ENCODE measurements around the gene MTURN.

Gene MTURN

DNA sequence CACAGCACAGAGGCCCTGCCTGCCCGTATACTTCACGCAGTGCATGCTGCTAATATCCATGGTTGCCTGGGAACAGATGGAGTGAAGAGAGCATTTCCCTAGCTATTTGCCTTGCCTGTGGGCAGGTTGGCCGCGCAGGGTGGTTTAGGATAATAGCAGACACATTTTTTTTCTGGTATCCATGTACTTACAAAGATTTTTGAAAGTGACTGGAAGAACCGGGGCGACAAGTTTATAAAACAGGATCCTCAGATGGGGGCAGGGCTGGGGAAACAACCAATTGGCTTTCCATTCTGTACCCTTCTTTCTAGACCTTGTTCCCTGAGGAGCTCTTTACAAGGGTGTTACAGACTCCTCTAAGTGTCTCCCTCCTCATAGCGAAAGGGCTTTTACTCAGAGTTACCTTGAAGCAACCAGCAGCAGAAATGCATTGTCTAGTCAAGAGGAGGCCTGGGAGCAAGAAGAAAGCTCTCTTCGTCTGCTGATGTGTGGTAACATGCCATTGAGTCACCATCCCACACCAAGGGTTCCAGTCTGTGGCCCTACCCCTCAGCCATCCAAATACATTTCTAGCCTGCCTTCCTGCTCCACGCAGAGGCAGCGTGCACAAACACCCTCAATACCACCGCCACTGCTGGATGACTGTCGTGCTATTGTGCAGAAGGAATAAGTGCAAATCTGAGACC, 31.5 kb downstream of the MTURN start:
- Histone ChIP-seq H3F3A (ENCODE audit: insufficient read depth, low read length) (no peaks in the 10 kb centered on the region), H3K9me2 (ENCODE audit: low read depth, low read length) (no peaks in the 10 kb centered on the region), H3K4me2 (ENCODE audit: low read length) (no peak overlapping the region), H3K27ac (ENCODE audit: low read depth, low read length, poor library complexity, severe bottlenecking) (no peak overlapping the region), H3K4me3 (ENCODE audit: low read depth, low read length, poor library complexity, severe bottlenecking) (no peak overlapping the region), H3K9ac (ENCODE audit: low read length) (no peak overlapping the region), H4K20me1 (ENCODE audit: insufficient read depth, low read length) (no peaks in the 10 kb centered on the region), H3K9me3 (ENCODE audit: low read length) (no peaks in the 10 kb centered on the region), H2AFZ (ENCODE audit: low read length) (no peak overlapping the region), H3K79me2 (ENCODE audit: insufficient read depth, low read length) (no peaks in the 10 kb centered on the region), H3K27me3 (ENCODE audit: insufficient read depth, low read length) (no peaks in the 10 kb centered on the region), H3K36me3 (ENCODE audit: insufficient read depth, low read length) (no peaks in the 10 kb centered on the region), H3K4me1 (ENCODE audit: insufficient read depth, low read length, severe bottlenecking) (peaks cover 64% of the 10 kb centered on the region)
- TF ChIP-seq, protein P1, sequence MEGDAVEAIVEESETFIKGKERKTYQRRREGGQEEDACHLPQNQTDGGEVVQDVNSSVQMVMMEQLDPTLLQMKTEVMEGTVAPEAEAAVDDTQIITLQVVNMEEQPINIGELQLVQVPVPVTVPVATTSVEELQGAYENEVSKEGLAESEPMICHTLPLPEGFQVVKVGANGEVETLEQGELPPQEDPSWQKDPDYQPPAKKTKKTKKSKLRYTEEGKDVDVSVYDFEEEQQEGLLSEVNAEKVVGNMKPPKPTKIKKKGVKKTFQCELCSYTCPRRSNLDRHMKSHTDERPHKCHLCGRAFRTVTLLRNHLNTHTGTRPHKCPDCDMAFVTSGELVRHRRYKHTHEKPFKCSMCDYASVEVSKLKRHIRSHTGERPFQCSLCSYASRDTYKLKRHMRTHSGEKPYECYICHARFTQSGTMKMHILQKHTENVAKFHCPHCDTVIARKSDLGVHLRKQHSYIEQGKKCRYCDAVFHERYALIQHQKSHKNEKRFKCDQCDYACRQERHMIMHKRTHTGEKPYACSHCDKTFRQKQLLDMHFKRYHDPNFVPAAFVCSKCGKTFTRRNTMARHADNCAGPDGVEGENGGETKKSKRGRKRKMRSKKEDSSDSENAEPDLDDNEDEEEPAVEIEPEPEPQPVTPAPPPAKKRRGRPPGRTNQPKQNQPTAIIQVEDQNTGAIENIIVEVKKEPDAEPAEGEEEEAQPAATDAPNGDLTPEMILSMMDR (IDR thresholded peaks at IDR 0.05; ENCODE audit: low read length), result no peak
- no peak for TF ChIP-seq EZH2 (IDR thresholded peaks at IDR 0.05; ENCODE audit: borderline replicate concordance, low read length)

DNA sequence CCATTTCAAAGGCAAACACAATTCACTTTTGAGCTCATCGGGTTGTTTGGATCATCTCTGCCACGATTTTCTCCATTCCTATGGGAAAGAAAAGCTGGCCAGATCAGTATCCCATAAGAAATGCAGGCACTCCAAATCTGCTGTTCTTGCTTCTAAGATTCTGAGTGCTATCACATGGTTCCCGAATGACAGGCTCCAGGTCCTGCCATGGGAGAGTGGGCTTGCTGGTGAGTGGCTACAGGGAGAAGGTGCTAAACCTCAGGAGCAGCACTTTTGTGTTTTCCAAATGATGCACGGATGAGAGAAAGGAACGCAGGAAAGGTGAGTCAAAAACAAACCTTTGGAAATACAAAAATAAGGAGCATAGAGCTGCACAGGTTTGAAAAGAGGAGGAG, 32.1 kb downstream of the MTURN start:
- no peaks in the 10 kb centered on the region for H3K9me2 ChIP-seq (ENCODE audit: low read depth, low read length)
- H2AFZ ChIP-seq (ENCODE audit: low read length), result no peak overlapping the region
- H3K27me3 ChIP-seq (ENCODE audit: insufficient read depth, low read length), result no peaks in the 10 kb centered on the region
- no peaks in the 10 kb centered on the region for H3K36me3 ChIP-seq (ENCODE audit: insufficient read depth, low read length)
- no peaks in the 10 kb centered on the region for H3K79me2 ChIP-seq (ENCODE audit: insufficient read depth, low read length)
- H3K4me1 ChIP-seq (ENCODE audit: insufficient read depth, low read length, severe bottlenecking), result peaks cover 59% of the 10 kb centered on the region
- H3K4me3 ChIP-seq (ENCODE audit: low read depth, low read length, poor library complexity, severe bottlenecking), result no peak overlapping the region
- H4K20me1 ChIP-seq (ENCODE audit: insufficient read depth, low read length), result no peaks in the 10 kb centered on the region
- no peak overlapping the region for H3K4me2 ChIP-seq (ENCODE audit: low read length)
- no peaks in the 10 kb centered on the region for H3K9me3 ChIP-seq (ENCODE audit: low read length)
- H3K9ac ChIP-seq (ENCODE audit: low read length), result no peak overlapping the region
- TF ChIP-seq EZH2 (IDR thresholded peaks at IDR 0.05; ENCODE audit: borderline replicate concordance, low read length), result no peak
- TF ChIP-seq, protein P1 (IDR thresholded peaks at IDR 0.05; ENCODE audit: low read length), result no peak
- H3K27ac ChIP-seq (ENCODE audit: low read depth, low read length, poor library complexity, severe bottlenecking), result no peak overlapping the region
- no peaks in the 10 kb centered on the region for H3F3A ChIP-seq (ENCODE audit: insufficient read depth, low read length)

DNA sequence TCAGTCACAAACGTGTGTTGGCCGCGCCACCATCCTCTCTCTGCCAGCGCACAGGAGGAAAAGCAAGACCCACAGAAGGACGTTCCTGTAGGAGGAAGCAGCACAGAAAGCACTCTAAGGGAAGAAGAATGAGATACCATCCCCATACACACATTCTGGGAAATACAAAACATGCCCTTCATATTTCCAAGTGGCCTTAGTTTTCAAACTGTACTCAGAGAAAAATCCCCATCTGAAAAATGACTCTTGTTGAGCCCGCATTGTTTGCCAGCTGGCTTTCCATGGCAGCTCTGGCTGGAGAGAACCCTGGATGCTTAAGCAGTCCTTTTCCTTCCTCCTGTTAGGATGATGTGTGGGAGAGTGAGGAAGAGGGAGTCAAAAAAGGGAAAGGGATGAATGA, 33.1 kb downstream of the MTURN start:
- Histone ChIP-seq H3K4me1 (ENCODE audit: insufficient read depth, low read length, severe bottlenecking) (peaks cover 49% of the 10 kb centered on the region), H3K9me2 (ENCODE audit: low read depth, low read length) (no peaks in the 10 kb centered on the region), H3K79me2 (ENCODE audit: insufficient read depth, low read length) (no peaks in the 10 kb centered on the region), H3K36me3 (ENCODE audit: insufficient read depth, low read length) (no peaks in the 10 kb centered on the region), H3K4me2 (ENCODE audit: low read length) (no peak overlapping the region), H3K27ac (ENCODE audit: low read depth, low read length, poor library complexity, severe bottlenecking) (no peak overlapping the region), H4K20me1 (ENCODE audit: insufficient read depth, low read length) (no peaks in the 10 kb centered on the region), H3F3A (ENCODE audit: insufficient read depth, low read length) (no peaks in the 10 kb centered on the region), H3K27me3 (ENCODE audit: insufficient read depth, low read length) (no peaks in the 10 kb centered on the region), H3K9me3 (ENCODE audit: low read length) (no peaks in the 10 kb centered on the region), H3K9ac (ENCODE audit: low read length) (no peak overlapping the region), H2AFZ (ENCODE audit: low read length) (no peak overlapping the region), H3K4me3 (ENCODE audit: low read depth, low read length, poor library complexity, severe bottlenecking) (no peak overlapping the region)
- TF ChIP-seq EZH2 (IDR thresholded peaks at IDR 0.05; ENCODE audit: borderline replicate concordance, low read length), result no peak
- TF ChIP-seq, protein P1 (IDR thresholded peaks at IDR 0.05; ENCODE audit: low read length), result no peak

Data from OCI-LY1 (cell line).